Cortex of kidney (tissue), 1 donor: ENCODE results near the gene SIRT2.
"Not testable (repeated sequence)": the region's sequence is repeated elsewhere in the genome, so short reads cannot be mapped to it uniquely, and the experiment has no call there.

Experiments used
- DNase-seq: peaks from one replicate; lab custom pipeline; 2025; lab: John Stamatoyannopoulos, UW

SIRT2 gene

GRCh38 chr19:38898788-38899446 lies 501 bp downstream of the SIRT2 start:
- DNase-seq = no peak

- no peak for DNase-seq
Measured at GRCh38 chr19:38894968-38895367, 4.5 kb downstream of the SIRT2 start.

GRCh38 chr19:38893341-38893771 lies 6.1 kb downstream of the SIRT2 start:
- no peak for DNase-seq

- no peak for DNase-seq
Measured at GRCh38 chr19:38892841-38893240, 6.6 kb downstream of the SIRT2 start.

GRCh38 chr19:38891771-38892170 lies 7.6 kb downstream of the SIRT2 start:
- no peak for DNase-seq

GRCh38 chr19:38890686-38891085 lies 8.7 kb downstream of the SIRT2 start:
- no peak for DNase-seq

GRCh38 chr19:38889803-38890202 lies 9.6 kb downstream of the SIRT2 start:
- DNase-seq = no peak

GRCh38 chr19:38888876-38889275 lies 10.5 kb downstream of the SIRT2 start:
- DNase-seq = no peak

GRCh38 chr19:38884691-38885090 lies 14.7 kb downstream of the SIRT2 start:
- not testable (repeated sequence) for DNase-seq

- DNase-seq = no peak
Measured at GRCh38 chr19:38883286-38883685, 16.1 kb downstream of the SIRT2 start.

GRCh38 chr19:38880882-38881609 lies 18.4 kb downstream of the SIRT2 start:
- DNase-seq = no peak

- no peak for DNase-seq
Measured at GRCh38 chr19:38880076-38880881, 19.1 kb downstream of the SIRT2 start.

GRCh38 chr19:38879400-38879751 lies 20.0 kb downstream of the SIRT2 start:
- no peak for DNase-seq

- DNase-seq = no peak
Measured at GRCh38 chr19:38878575-38879399, 20.6 kb downstream of the SIRT2 start.

- DNase-seq = no peak
Measured at GRCh38 chr19:38877781-38878574, 21.4 kb downstream of the SIRT2 start, which contains the start of gene RINL. Gene RINL (minus strand): TSS chr19:38878275. CDS start chr19:38876742, 1,533 bp downstream.

- DNase-seq = no peak
Measured at GRCh38 chr19:38875656-38876395, 23.6 kb downstream of the SIRT2 start.

- DNase-seq = not testable (repeated sequence)
Measured at GRCh38 chr19:38873400-38873799, 26.0 kb downstream of the SIRT2 start.

- DNase-seq = no peak
Measured at GRCh38 chr19:38870612-38871011, 28.8 kb downstream of the SIRT2 start.

GRCh38 chr19:38869836-38870607 lies 29.4 kb downstream of the SIRT2 start:
- DNase-seq = no peak
